Measurements from ENCODE around the gene REM2.

- TF ChIP-seq CTCF (conservative IDR thresholded peaks at IDR 0.05), result no peak
- TF ChIP-seq EZH2 (IDR thresholded peaks at IDR 0.05; ENCODE audit: low read depth), result no peak
Measured at GRCh38 chr14:22871224-22872032, 11.6 kb upstream of the REM2 start, which contains the start of gene LRP10.

Measured in PC-9 (cell line).